NB4 (cell line): ENCODE data around the gene SPARC.

Experiments
- POLR2A ChIP-seq: IDR thresholded peaks from 2 replicates; pipeline ENCODE4 v1.6.1; 2011; ENCODE audit warnings: mild to moderate bottlenecking; ENCODE audit not compliant: insufficient read length; ENCODE audit errors: extremely low read depth
- TF ChIP-seq, protein P1 (sequence below): IDR thresholded peaks from one replicate; pipeline ENCODE4 v1.5.1; 2012; ENCODE audit warnings: low read depth, low read length

DNA sequence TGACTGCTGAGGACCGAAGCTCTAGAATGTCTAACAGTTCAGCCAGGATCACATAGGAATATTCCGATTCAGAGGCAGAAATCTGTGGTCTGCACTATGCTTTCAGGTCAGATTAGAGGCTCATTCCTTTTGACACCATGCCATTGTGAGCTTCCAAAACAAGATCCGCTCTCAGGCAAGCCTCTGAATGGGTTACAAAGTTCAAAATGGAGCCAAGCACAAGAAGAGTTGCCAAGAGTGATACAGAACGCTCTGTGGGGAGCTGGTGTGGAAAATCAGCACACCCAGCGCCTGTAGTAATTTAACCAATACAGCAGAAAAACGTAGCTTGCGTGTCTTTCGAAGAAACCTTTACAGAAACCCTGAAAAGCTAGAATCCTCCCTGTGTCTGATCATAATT lies 62.2 kb downstream of the SPARC start:
- TF ChIP-seq, protein P1, sequence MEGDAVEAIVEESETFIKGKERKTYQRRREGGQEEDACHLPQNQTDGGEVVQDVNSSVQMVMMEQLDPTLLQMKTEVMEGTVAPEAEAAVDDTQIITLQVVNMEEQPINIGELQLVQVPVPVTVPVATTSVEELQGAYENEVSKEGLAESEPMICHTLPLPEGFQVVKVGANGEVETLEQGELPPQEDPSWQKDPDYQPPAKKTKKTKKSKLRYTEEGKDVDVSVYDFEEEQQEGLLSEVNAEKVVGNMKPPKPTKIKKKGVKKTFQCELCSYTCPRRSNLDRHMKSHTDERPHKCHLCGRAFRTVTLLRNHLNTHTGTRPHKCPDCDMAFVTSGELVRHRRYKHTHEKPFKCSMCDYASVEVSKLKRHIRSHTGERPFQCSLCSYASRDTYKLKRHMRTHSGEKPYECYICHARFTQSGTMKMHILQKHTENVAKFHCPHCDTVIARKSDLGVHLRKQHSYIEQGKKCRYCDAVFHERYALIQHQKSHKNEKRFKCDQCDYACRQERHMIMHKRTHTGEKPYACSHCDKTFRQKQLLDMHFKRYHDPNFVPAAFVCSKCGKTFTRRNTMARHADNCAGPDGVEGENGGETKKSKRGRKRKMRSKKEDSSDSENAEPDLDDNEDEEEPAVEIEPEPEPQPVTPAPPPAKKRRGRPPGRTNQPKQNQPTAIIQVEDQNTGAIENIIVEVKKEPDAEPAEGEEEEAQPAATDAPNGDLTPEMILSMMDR = no peak
- no peak for TF ChIP-seq POLR2A
